ENCODE data around the gene SLIT3.

The SLIT3 gene

DNA sequence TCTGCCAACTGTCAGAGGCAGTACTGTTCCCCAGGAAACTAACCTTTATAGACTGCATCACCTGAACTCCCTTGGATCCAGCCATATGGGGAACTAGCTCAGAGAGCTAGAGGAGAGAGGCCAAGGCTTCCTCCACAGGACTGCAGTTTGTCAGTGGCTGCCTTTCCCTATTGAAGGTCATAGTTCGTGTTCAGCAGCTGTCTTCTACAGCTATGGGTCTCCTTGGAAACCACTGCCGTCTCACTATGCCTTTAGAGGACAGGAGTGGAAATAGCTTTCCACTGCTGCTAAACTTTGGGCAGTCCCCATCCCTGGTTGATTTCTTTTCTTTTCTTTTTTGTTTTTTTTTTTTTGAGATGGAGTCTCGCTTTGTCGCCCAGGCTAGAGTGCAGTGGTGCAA lies 4.4 kb upstream of the SLIT3 start:
- intact Hi-C loops (cut with micrococcal nuclease) = no loop called here
- H3K4me3 Mint-ChIP-seq = no peak overlapping the region
- peaks cover 29% of the 10 kb centered on the region for H3K27me3 Mint-ChIP-seq
- no peak overlapping the region for H3K27ac Mint-ChIP-seq
- no peaks in the 10 kb centered on the region for H3K9me3 Mint-ChIP-seq
- H3K36me3 Mint-ChIP-seq (ENCODE audit: low read depth) = no peaks in the 10 kb centered on the region
- H3K4me1 Mint-ChIP-seq (ENCODE audit: low read depth) = no peaks in the 10 kb centered on the region

DNA sequence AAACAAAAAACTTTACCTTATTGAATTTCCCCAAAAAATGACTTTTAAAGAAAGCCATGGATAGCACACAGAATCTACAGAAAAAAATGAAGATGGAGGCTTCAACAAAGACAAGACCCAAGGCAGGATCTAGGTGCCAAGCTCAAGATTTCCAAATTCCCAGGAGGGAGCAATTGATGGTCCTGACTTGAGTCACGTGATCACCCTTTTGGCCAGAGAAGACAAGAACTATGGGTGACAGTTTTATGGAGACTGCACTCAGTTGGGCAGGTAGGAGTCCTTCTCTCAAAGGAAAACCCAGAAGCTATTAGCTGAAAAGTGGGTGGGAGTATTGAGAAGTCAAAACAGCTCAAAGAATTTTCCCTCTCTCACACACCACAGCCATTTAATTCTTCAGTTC lies 3.2 kb upstream of the SLIT3 start:
- Mint-ChIP-seq H3K36me3 (ENCODE audit: low read depth) (no peaks in the 10 kb centered on the region), H3K9me3 (no peaks in the 10 kb centered on the region), H3K4me1 (ENCODE audit: low read depth) (no peaks in the 10 kb centered on the region), H3K27ac (no peak overlapping the region), H3K4me3 (no peak overlapping the region), H3K27me3 (peaks cover 39% of the 10 kb centered on the region)
- intact Hi-C loops (cut with micrococcal nuclease) = no loop called here

DNA sequence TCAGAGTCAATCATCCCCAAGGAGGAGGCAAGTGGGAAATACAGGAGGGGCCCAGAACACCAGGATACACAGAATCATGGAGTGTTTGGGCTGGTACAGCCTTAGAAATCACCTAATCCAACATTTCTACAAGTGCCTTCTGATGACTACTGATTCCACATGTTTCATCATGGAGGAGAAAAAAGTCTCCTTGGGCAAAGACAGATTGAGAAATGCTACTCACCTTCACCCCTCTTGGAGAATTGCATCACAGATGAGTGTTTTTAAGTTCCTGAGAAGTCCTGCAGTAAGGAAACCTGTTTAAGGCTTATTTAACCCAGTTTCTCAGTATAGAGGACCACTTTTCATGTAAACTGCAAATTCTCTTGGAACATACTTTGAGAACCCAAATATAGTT lies 2.2 kb upstream of the SLIT3 start:
- no peak overlapping the region for H3K4me3 Mint-ChIP-seq
- H3K4me1 Mint-ChIP-seq (ENCODE audit: low read depth) = no peaks in the 10 kb centered on the region
- no peaks in the 10 kb centered on the region for H3K36me3 Mint-ChIP-seq (ENCODE audit: low read depth)
- H3K27ac Mint-ChIP-seq = no peak overlapping the region
- intact Hi-C loops (cut with micrococcal nuclease) = no loop called here
- peaks cover 42% of the 10 kb centered on the region for H3K27me3 Mint-ChIP-seq
- H3K9me3 Mint-ChIP-seq = no peaks in the 10 kb centered on the region

DNA sequence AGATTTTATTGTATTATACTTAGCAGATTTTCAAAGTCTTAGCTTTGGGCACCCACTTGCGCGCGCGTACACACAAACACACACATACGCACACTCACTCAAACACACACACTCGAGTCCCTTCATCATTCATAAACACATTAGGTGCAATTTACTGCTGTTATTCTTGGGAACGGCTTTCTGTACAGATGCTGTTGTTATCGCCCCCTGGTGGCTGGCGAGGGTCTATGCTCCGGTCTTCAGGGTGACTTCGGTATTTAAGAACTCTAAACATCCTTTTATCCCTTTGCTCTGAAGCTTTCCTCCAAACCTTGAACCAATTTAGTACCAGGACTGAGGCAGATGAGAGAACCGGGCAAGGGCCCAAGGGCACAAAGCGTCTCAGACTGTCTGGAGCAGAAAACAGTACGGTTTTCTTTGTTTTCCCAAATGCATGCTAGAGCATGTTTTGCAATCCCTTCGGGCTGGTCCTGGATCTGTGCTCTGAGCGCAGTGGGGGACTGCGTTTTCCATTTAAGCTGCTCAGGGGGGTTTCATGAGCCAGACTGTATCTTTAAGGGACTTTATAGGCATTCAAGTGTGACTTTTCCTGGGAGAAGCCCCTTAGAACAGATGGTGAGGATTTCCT lies 1.7 kb upstream of the SLIT3 start:
- Mint-ChIP-seq H3K4me3 (no peak overlapping the region), H3K36me3 (ENCODE audit: low read depth) (no peaks in the 10 kb centered on the region), H3K27me3 (peaks cover 45% of the 10 kb centered on the region), H3K9me3 (no peaks in the 10 kb centered on the region), H3K27ac (no peak overlapping the region), H3K4me1 (ENCODE audit: low read depth) (no peaks in the 10 kb centered on the region)
- intact Hi-C loops (cut with micrococcal nuclease) = no loop called here

DNA sequence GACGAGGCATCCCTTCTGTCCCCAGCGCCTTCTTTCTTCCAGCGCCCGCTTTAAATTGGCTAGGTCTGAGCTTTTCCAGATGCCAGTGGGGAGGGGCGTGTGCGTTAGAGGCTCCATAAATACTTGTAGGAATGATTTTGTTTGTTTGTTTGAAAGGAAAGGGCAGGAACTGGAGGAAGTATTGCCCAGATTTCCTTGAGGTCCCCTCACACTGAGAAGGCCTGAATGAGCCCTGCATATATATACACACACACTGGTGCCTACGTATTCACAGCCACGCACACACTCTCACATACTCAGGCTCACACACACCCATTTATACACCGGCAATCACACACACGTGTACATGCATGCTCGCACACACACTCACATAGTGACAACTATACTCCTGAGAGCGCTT lies 1.0 kb upstream of the SLIT3 start:
- Mint-ChIP-seq H3K27ac (no peak overlapping the region), H3K36me3 (ENCODE audit: low read depth) (no peaks in the 10 kb centered on the region), H3K27me3 (peaks cover 45% of the 10 kb centered on the region), H3K4me3 (no peak overlapping the region), H3K9me3 (no peaks in the 10 kb centered on the region), H3K4me1 (ENCODE audit: low read depth) (no peaks in the 10 kb centered on the region)
- intact Hi-C loops (cut with micrococcal nuclease) = no loop called here

DNA sequence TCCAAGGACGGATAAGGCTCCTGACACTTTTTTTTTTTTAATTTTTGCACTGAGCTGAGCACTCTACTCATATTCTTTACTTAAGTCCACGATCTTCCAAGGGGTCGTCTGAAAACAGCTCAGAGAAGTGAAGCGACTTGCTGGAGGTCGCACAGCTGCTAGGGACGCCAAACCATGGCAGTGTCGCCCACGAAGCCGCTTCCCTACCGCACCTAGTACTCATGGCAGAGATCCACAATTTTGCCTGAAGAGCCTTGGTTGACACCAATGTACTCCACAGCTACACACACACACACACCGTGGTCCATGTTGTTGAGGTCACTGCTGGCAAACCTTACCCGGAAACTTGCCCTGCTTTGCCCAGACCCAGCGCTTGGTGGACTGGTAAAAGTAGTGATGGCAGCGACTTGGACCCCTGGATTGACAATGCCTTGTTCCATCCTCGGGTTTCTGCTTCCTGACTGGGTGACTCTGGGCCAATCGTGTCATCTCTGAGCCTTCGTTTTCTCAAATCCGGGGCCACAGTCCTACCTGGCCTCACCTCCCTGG lies 521 bp upstream of the SLIT3 start:
- intact Hi-C loops (cut with micrococcal nuclease) = no loop called here
- no peak overlapping the region for H3K27ac Mint-ChIP-seq
- H3K4me1 Mint-ChIP-seq (ENCODE audit: low read depth) = no peaks in the 10 kb centered on the region
- H3K9me3 Mint-ChIP-seq = no peaks in the 10 kb centered on the region
- H3K27me3 Mint-ChIP-seq = peaks cover 45% of the 10 kb centered on the region
- no peaks in the 10 kb centered on the region for H3K36me3 Mint-ChIP-seq (ENCODE audit: low read depth)
- H3K4me3 Mint-ChIP-seq = no peak overlapping the region

DNA sequence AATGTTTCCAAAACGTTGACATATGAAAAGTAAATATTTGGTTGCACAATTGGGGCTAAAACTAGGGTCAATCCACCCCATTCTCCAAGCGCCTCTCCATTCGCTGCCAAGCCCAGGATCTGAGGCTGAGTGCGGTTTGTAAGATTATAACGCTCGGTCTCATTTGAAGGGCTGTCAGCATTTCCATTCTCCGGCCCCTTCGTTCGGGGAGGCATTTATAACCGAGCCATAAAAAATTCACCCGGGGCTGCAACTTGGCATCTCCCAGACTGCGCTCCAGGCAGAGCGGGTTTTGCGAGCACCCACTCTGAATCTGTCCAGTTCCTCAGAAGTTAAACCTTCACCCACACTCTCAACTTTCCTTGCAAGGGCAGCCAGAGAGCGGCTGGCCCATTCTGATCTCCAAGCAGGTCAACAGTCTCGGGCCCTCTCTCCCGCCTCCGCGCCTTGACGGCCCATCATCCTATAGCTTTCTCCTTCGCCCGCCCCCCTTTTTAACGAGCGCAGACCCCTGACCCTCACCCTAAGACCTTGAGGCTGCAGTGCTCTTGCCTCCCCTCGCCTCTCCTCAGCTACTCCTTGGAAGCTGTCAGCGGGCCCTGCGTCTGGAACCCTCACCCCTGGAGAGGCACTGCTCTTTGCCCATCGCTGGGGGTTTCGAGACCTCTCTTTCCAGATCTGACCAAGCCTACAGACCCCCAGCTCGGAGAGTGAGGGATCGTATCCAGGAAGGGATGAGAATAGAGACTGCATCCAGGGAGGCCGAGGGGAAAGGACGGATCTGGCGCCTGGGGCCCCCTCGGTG lies 1.1 kb downstream of the SLIT3 start:
- Mint-ChIP-seq H3K9me3 (no peaks in the 10 kb centered on the region), H3K4me1 (ENCODE audit: low read depth) (no peaks in the 10 kb centered on the region), H3K27ac (no peak overlapping the region), H3K4me3 (no peak overlapping the region), H3K36me3 (ENCODE audit: low read depth) (no peaks in the 10 kb centered on the region), H3K27me3 (peaks cover 42% of the 10 kb centered on the region)
- intact Hi-C loops (cut with micrococcal nuclease) = no loop called here

DNA sequence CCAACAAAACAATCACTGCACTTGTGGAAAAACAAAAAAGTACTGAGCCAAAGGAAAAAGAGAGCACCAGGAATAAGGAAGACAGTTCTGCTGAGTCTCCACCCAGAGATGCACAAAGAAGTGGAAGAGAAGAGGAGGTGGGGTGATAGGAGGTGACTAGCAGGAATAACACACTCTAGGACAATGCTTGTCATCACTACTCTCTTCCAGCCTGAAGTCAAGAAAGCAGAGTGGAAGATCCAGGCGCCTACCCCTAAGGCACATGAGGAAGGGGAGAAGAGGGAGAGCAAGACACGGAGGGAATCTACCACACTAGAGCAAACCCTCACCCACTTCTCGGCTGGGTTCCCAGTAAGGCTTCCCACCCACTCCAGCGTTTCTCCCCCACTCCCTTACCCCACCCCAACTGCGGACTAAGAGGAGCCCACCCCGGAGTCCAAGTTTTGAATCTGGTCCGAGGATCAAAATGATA lies 1.7 kb downstream of the SLIT3 start:
- H3K27ac Mint-ChIP-seq = no peak overlapping the region
- H3K9me3 Mint-ChIP-seq = no peaks in the 10 kb centered on the region
- intact Hi-C loops (cut with micrococcal nuclease) = no loop called here
- no peak overlapping the region for H3K4me3 Mint-ChIP-seq
- peaks cover 40% of the 10 kb centered on the region for H3K27me3 Mint-ChIP-seq
- no peaks in the 10 kb centered on the region for H3K36me3 Mint-ChIP-seq (ENCODE audit: low read depth)
- no peaks in the 10 kb centered on the region for H3K4me1 Mint-ChIP-seq (ENCODE audit: low read depth)

DNA sequence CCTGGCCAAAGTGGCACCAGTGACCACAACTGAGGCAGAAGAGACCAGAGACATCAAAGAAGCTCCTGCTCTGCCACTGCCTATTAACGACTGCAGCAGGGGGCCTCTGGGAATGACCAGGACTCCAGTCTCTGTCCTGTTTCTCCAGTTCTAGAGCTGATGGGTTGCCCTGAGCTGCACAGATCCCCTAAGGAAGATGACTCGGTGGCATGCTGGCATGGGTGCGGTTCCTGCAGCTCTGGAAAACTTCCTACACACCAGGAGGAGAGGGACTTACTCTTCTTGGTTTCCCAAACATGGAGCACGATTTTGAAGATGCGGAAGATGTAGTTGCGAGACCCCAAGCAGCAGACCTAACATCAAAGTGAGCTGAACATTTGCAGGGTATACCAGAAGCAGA lies 2.7 kb downstream of the SLIT3 start:
- H3K27ac Mint-ChIP-seq = no peak overlapping the region
- no peak overlapping the region for H3K4me3 Mint-ChIP-seq
- no peaks in the 10 kb centered on the region for H3K36me3 Mint-ChIP-seq (ENCODE audit: low read depth)
- H3K9me3 Mint-ChIP-seq = no peaks in the 10 kb centered on the region
- H3K4me1 Mint-ChIP-seq (ENCODE audit: low read depth) = no peaks in the 10 kb centered on the region
- peaks cover 37% of the 10 kb centered on the region for H3K27me3 Mint-ChIP-seq
- intact Hi-C loops (cut with micrococcal nuclease) = no loop called here

DNA sequence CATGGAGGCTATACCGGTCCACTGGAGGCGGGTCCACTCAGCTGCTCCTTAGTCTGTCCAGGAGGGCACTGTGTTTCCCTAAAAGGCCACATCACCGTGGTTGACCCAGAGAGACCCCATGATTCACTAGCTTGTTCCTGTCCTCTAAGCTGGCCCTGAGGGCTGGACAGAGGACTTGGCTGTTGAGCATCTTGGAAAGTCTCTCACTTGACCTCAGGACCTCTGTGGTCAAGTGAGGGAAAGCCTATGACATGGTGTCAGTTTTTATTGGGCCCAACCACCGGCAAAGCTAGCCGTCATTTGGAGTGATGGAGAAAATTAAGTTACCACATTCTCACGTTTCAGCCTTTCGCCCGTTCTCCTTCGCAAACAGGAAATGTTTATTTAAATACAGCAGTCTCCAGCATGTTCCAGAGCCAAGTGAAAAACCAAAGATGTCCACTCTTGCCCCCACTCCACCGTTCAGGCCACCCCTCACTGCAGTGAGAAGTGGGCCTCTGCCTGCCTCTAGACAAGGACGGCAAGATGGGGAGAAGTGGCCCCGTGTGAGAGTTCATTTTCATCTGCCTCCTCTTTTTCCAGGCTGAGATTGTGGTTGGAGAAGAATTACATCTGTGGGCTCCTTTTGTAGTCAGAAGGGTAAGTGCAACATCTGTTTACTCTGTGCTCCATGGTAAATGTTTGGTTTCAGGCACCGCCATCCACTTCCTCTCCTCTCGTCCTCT lies 4.4 kb downstream of the SLIT3 start:
- H3K27me3 Mint-ChIP-seq = peaks cover 28% of the 10 kb centered on the region
- H3K4me3 Mint-ChIP-seq = no peak overlapping the region
- no peaks in the 10 kb centered on the region for H3K36me3 Mint-ChIP-seq (ENCODE audit: low read depth)
- intact Hi-C loops (cut with micrococcal nuclease) = no loop called here
- H3K27ac Mint-ChIP-seq = no peak overlapping the region
- H3K9me3 Mint-ChIP-seq = no peaks in the 10 kb centered on the region
- H3K4me1 Mint-ChIP-seq (ENCODE audit: low read depth) = no peaks in the 10 kb centered on the region

DNA sequence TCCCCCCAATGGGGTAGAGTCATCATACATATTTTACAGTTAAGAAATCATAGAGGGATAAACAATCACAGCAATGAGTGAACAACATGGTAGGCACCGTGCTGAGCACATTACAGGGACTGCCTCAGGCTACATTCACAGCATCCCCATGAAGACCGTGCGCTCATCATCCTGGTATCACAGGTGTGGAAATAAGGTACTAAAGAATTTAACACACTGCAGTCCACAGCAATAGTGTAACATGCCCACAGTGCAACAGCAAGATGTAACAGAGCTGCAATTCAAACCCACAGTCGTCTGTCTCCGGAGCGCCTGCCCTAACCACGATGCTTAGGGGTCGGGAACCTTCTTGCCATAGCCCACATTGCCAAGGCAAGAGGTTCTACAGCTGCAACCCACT lies 5.6 kb downstream of the SLIT3 start:
- Mint-ChIP-seq H3K36me3 (ENCODE audit: low read depth) (no peaks in the 10 kb centered on the region), H3K9me3 (no peaks in the 10 kb centered on the region), H3K27ac (no peak overlapping the region), H3K4me1 (ENCODE audit: low read depth) (no peaks in the 10 kb centered on the region), H3K4me3 (no peak overlapping the region), H3K27me3 (peaks cover 19% of the 10 kb centered on the region)
- intact Hi-C loops (cut with micrococcal nuclease) = no loop called here

DNA sequence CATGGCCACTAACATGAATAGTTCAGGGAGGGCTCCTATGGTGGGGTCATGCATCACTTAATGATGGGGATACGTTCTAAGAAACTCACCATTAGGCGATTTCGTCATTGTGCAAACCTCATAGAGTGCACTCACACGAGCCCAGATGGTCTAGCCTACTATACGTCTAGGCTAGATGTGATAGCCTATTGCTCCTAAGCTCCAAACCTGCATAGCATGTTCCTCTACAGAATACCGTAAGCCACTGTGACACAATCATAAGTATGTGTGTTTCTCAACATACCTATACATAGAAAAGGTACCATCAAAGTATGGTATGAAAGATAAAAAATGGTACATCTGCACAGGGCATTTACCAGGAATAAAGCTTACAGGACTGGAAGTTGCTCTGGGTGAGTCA lies 6.3 kb downstream of the SLIT3 start:
- intact Hi-C loops (cut with micrococcal nuclease) = no loop called here
- H3K4me3 Mint-ChIP-seq = no peak overlapping the region
- H3K27ac Mint-ChIP-seq = no peak overlapping the region
- peaks cover 12% of the 10 kb centered on the region for H3K27me3 Mint-ChIP-seq
- H3K36me3 Mint-ChIP-seq (ENCODE audit: low read depth) = no peaks in the 10 kb centered on the region
- no peaks in the 10 kb centered on the region for H3K9me3 Mint-ChIP-seq
- no peaks in the 10 kb centered on the region for H3K4me1 Mint-ChIP-seq (ENCODE audit: low read depth)

DNA sequence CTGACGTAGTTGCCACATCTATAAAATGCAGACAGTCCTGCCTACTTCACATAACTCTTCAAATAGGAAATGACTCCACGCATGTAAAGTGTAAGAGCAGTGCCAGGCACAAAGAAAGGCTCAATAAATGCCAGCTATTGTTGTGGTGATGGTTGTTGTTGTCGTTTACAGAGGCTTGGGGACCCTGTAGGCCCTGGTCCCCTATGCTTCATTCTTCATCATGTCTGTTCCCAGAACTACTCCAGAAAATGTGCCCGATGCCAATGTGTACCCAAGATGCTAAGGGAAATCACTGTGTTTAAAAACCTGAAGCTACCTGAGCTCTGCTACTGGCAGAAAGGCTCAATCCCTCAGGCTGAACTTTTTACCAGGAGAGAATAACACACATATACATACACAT lies 9.1 kb downstream of the SLIT3 start:
- intact Hi-C loops (cut with micrococcal nuclease) = no loop called here
- Mint-ChIP-seq H3K27ac (no peak overlapping the region), H3K4me3 (no peak overlapping the region), H3K9me3 (no peaks in the 10 kb centered on the region), H3K27me3 (peaks cover 4% of the 10 kb centered on the region), H3K4me1 (ENCODE audit: low read depth) (no peaks in the 10 kb centered on the region), H3K36me3 (ENCODE audit: low read depth) (no peaks in the 10 kb centered on the region)

DNA sequence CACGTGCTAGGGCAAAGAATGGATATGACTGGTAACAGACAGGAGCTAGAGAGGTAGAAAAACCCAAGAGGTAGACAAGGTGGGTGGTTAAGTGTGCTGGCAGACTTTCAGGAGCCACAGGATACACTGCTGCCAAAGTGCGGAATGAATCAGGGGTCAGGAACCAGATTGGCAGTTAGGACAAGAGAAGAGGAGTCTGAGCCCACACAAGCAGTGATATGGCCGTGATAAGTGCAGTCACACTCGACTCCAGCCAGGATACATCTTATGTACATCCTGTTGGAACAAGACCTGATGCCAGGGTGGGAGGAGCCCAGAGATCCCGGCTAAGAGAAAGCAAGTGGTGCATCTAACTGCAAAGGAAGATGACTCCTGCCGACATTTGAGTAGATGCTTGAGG lies 10.0 kb downstream of the SLIT3 start:
- no peak overlapping the region for H3K4me3 Mint-ChIP-seq
- H3K4me1 Mint-ChIP-seq (ENCODE audit: low read depth) = no peaks in the 10 kb centered on the region
- intact Hi-C loops (cut with micrococcal nuclease) = no loop called here
- peaks cover 4% of the 10 kb centered on the region for H3K27me3 Mint-ChIP-seq
- no peak overlapping the region for H3K27ac Mint-ChIP-seq
- no peaks in the 10 kb centered on the region for H3K9me3 Mint-ChIP-seq
- no peaks in the 10 kb centered on the region for H3K36me3 Mint-ChIP-seq (ENCODE audit: low read depth)
